ENCODE data around the gene ANP32D. TPM values are rescaled to one million over a fixed set of nuclear protein-coding genes. Genes with fewer than 3 reads are reported as not detected.
"Not testable (repeated sequence)": the region's sequence is repeated elsewhere in the genome, so short reads cannot be mapped to it uniquely, and the experiment has no call there.

The ANP32D gene
- polyA plus RNA-seq, 3 donors = not detected

- no peak overlapping the region for H2AFZ ChIP-seq (ENCODE audit: insufficient read depth, low read depth, low read length, poor library complexity, severe bottlenecking)
- Mint-ChIP-seq H3K36me3 (no peaks in the 10 kb centered on the region), H3K27ac (no peak overlapping the region), H3K4me1 (peaks cover 12% of the 10 kb centered on the region), H3K27me3 (ENCODE audit: low read depth in 3 of 3) (peaks cover 2 to 5% (median 2%) of the 10 kb centered on the region in 3 donors), H3K4me3 (no peak overlapping the region), H3K9me3 (peaks cover 0 to 16% (median 8%) of the 10 kb centered on the region in 7 donors)
- no peaks in the 10 kb centered on the region for H3K27me3 ChIP-seq (ENCODE audit: control insufficient read depth in 2 of 2, insufficient read depth in 2 of 2, low read length in 2 of 2)
- H3K79me2 ChIP-seq (ENCODE audit: insufficient read depth, low read length) = no peaks in the 10 kb centered on the region
- H3K4me3 ChIP-seq (replicated peaks in 1 of 3; ENCODE audit: low read depth in 2 of 3, low read length in 3 of 3) = no peak overlapping the region
- no peaks in the 10 kb centered on the region for H3K36me3 ChIP-seq (replicated peaks in 1 of 2; ENCODE audit: control insufficient read depth in 1 of 2, insufficient read depth in 2 of 2, low read length in 2 of 2)
- no peak overlapping the region for H3K9ac ChIP-seq (ENCODE audit: insufficient read depth, low read length, poor library complexity, severe bottlenecking)
- intact Hi-C loops (cut with micrococcal nuclease) = no loop called here
- DNase-seq = peak in 2 of 3 donors; percentile 2 to 11
- no peak overlapping the region for H3K4me2 ChIP-seq (replicated peaks; ENCODE audit: extremely low read depth, low read length, poor library complexity, severe bottlenecking)
- no peak for TF ChIP-seq CTCF (IDR thresholded peaks at IDR 0.05)
- WGBS (ENCODE audit: insufficient coverage) = no CpG with 5 or more reads among the region's 1 CpG
- H3K27ac ChIP-seq (ENCODE audit: low read depth in 1 of 2, low read length in 2 of 2) = no peak overlapping the region
- H3K4me1 ChIP-seq (ENCODE audit: control insufficient read depth in 1 of 2, insufficient read depth in 2 of 2, low read length in 2 of 2) = peaks cover 0 to 7% of the 10 kb centered on the region in 2 donors
- H3K9me3 ChIP-seq (replicated peaks in 1 of 2; ENCODE audit: control insufficient read depth in 1 of 2, insufficient read depth in 1 of 2, low read length in 2 of 2) = peaks cover 3 to 4% of the 10 kb centered on the region in 2 donors
- no peaks in the 10 kb centered on the region for H4K20me1 ChIP-seq (ENCODE audit: insufficient read depth, low read length)
These were observed 24.6 kb upstream of the ANP32D start for GRCh38 chr12:48447755-48448154.

GRCh38 chr12:48451372-48451771, 21.0 kb upstream of the ANP32D start:
- no peak overlapping the region for H3K27ac ChIP-seq (ENCODE audit: low read depth in 1 of 2, low read length in 2 of 2)
- Mint-ChIP-seq H3K9me3 (peaks cover 3 to 16% (median 11%) of the 10 kb centered on the region in 7 donors), H3K4me3 (no peak overlapping the region), H3K4me1 (peaks cover 4% of the 10 kb centered on the region), H3K27me3 (ENCODE audit: low read depth in 3 of 3) (peaks cover 0 to 3% (median 2%) of the 10 kb centered on the region in 3 donors), H3K27ac (no peak overlapping the region), H3K36me3 (no peaks in the 10 kb centered on the region)
- WGBS (ENCODE audit: insufficient coverage) = no CpG with 5 or more reads among the region's 1 CpG
- no peaks in the 10 kb centered on the region for H3K36me3 ChIP-seq (replicated peaks in 1 of 2; ENCODE audit: control insufficient read depth in 1 of 2, insufficient read depth in 2 of 2, low read length in 2 of 2)
- no peak overlapping the region for H3K4me2 ChIP-seq (replicated peaks; ENCODE audit: extremely low read depth, low read length, poor library complexity, severe bottlenecking)
- no peak overlapping the region for H3K9ac ChIP-seq (ENCODE audit: insufficient read depth, low read length, poor library complexity, severe bottlenecking)
- H3K9me3 ChIP-seq (replicated peaks in 1 of 2; ENCODE audit: control insufficient read depth in 1 of 2, insufficient read depth in 1 of 2, low read length in 2 of 2) = peaks cover 3 to 4% of the 10 kb centered on the region in 2 donors
- H3K4me3 ChIP-seq (replicated peaks in 1 of 3; ENCODE audit: low read depth in 2 of 3, low read length in 3 of 3) = no peak overlapping the region
- no peaks in the 10 kb centered on the region for H3K27me3 ChIP-seq (ENCODE audit: control insufficient read depth in 2 of 2, insufficient read depth in 2 of 2, low read length in 2 of 2)
- peaks cover 0 to under 1% of the 10 kb centered on the region in 2 donors for H3K4me1 ChIP-seq (ENCODE audit: control insufficient read depth in 1 of 2, insufficient read depth in 2 of 2, low read length in 2 of 2)
- intact Hi-C loops (cut with micrococcal nuclease) = no loop called here
- H4K20me1 ChIP-seq (ENCODE audit: insufficient read depth, low read length) = no peaks in the 10 kb centered on the region
- no peak for TF ChIP-seq CTCF (IDR thresholded peaks at IDR 0.05)
- no peak overlapping the region for H2AFZ ChIP-seq (ENCODE audit: insufficient read depth, low read depth, low read length, poor library complexity, severe bottlenecking)
- no peak for DNase-seq
- H3K79me2 ChIP-seq (ENCODE audit: insufficient read depth, low read length) = no peaks in the 10 kb centered on the region

- H3K79me2 ChIP-seq (ENCODE audit: insufficient read depth, low read length); H3K27ac Mint-ChIP-seq; H3K4me3 Mint-ChIP-seq; H3K27me3 Mint-ChIP-seq (ENCODE audit: low read depth in 3 of 3); H3K4me3 ChIP-seq (replicated peaks in 1 of 3; ENCODE audit: low read depth in 2 of 3, low read length in 3 of 3); H3K36me3 ChIP-seq (replicated peaks in 1 of 2; ENCODE audit: control insufficient read depth in 1 of 2, insufficient read depth in 2 of 2, low read length in 2 of 2); H3K4me1 Mint-ChIP-seq; H4K20me1 ChIP-seq (ENCODE audit: insufficient read depth, low read length); H3K4me2 ChIP-seq (replicated peaks; ENCODE audit: extremely low read depth, low read length, poor library complexity, severe bottlenecking); H3K36me3 Mint-ChIP-seq; H3K9ac ChIP-seq (ENCODE audit: insufficient read depth, low read length, poor library complexity, severe bottlenecking); H3K4me1 ChIP-seq (ENCODE audit: control insufficient read depth in 1 of 2, insufficient read depth in 2 of 2, low read length in 2 of 2); H3K9me3 ChIP-seq (replicated peaks in 1 of 2; ENCODE audit: control insufficient read depth in 1 of 2, insufficient read depth in 1 of 2, low read length in 2 of 2); H2AFZ ChIP-seq (ENCODE audit: insufficient read depth, low read depth, low read length, poor library complexity, severe bottlenecking); H3K27me3 ChIP-seq (ENCODE audit: control insufficient read depth in 2 of 2, insufficient read depth in 2 of 2, low read length in 2 of 2); H3K27ac ChIP-seq (ENCODE audit: low read depth in 1 of 2, low read length in 2 of 2); intact Hi-C loops (cut with micrococcal nuclease); DNase-seq: not testable (repeated sequence)
- no CpG with 5 or more reads among the region's 2 CpGs for WGBS (ENCODE audit: insufficient coverage)
- peaks cover 3 to 16% (median 8%) of the 10 kb centered on the region in 7 donors for H3K9me3 Mint-ChIP-seq
These were observed 19.4 kb upstream of the ANP32D start for GRCh38 chr12:48452961-48453360.
